ENCODE results near the gene PLEKHG2. TPM values are rescaled to one million over a fixed set of nuclear protein-coding genes. Genes with fewer than 3 reads are reported as not detected.
A peak's percentile ranks its signal among the peaks of the same experiment; 100 is the strongest.

The PLEKHG2 gene
- total RNA-seq, 1 experiment from 2014 or later, result 19.6 TPM

DNA sequence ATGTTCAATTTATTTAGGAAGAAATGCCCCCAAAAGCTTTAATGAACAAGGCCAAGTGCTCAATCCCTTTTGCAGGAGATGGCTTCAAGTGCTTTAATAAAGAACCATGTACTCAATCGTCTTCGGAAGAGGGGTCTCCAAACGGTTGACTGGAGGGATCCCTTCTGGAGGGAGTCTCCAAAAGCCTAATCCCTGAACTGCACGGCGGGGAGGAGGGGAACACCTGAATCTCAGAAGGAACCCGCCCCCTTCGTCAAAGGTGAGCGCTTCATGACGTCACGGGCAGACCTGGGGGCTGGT, 22.1 kb upstream of the PLEKHG2 start:
- intact Hi-C loops (cut with micrococcal nuclease), result loop anchor here (2.0 to 5.0 kb wide), 2 partner anchors 40 to 48 kb away; partner anchors contain the start of gene SAMD4B
- H3K27me3 Mint-ChIP-seq (ENCODE audit: insufficient read depth, unreplicated experiment), result no peaks in the 10 kb centered on the region
- H3K9me3 Mint-ChIP-seq (ENCODE audit: unreplicated experiment), result no peaks in the 10 kb centered on the region
- peak overlapping the region; percentile 98 for H3K27ac Mint-ChIP-seq (ENCODE audit: low read depth, unreplicated experiment)
- CTCF ChIA-PET, result interaction anchor here (0.7 to 2.3 kb wide), 2 partner anchors 21 to 118 kb away, joined by 3 to 14 read pairs; partner anchors contain the start of gene PLEKHG2
- peaks cover 12% of the 10 kb centered on the region for H3K4me1 Mint-ChIP-seq (ENCODE audit: insufficient read depth, unreplicated experiment)
- TF ChIP-seq, protein P1, sequence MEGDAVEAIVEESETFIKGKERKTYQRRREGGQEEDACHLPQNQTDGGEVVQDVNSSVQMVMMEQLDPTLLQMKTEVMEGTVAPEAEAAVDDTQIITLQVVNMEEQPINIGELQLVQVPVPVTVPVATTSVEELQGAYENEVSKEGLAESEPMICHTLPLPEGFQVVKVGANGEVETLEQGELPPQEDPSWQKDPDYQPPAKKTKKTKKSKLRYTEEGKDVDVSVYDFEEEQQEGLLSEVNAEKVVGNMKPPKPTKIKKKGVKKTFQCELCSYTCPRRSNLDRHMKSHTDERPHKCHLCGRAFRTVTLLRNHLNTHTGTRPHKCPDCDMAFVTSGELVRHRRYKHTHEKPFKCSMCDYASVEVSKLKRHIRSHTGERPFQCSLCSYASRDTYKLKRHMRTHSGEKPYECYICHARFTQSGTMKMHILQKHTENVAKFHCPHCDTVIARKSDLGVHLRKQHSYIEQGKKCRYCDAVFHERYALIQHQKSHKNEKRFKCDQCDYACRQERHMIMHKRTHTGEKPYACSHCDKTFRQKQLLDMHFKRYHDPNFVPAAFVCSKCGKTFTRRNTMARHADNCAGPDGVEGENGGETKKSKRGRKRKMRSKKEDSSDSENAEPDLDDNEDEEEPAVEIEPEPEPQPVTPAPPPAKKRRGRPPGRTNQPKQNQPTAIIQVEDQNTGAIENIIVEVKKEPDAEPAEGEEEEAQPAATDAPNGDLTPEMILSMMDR (IDR thresholded peaks at IDR 0.05; ENCODE audit: unreplicated experiment), result no peak
- peaks cover 79% of the 10 kb centered on the region for H3K36me3 Mint-ChIP-seq (ENCODE audit: insufficient read depth, unreplicated experiment)
- POLR2A ChIA-PET, result interaction anchor here (0.7 to 3.2 kb wide), 20 partner anchors 8 to 214 kb away, joined by 3 to 44 read pairs (median 6); partner anchors contain the start of genes PLEKHG2, RPS16, SAMD4B and SUPT5H
- BruUV-seq (replicated peaks), result TSS peak; percentile 44
- peak; percentile 70 for DNase-seq (ENCODE audit: unreplicated experiment)
- H3K4me3 Mint-ChIP-seq (ENCODE audit: unreplicated experiment), result peak overlapping the region; percentile 93

DNA sequence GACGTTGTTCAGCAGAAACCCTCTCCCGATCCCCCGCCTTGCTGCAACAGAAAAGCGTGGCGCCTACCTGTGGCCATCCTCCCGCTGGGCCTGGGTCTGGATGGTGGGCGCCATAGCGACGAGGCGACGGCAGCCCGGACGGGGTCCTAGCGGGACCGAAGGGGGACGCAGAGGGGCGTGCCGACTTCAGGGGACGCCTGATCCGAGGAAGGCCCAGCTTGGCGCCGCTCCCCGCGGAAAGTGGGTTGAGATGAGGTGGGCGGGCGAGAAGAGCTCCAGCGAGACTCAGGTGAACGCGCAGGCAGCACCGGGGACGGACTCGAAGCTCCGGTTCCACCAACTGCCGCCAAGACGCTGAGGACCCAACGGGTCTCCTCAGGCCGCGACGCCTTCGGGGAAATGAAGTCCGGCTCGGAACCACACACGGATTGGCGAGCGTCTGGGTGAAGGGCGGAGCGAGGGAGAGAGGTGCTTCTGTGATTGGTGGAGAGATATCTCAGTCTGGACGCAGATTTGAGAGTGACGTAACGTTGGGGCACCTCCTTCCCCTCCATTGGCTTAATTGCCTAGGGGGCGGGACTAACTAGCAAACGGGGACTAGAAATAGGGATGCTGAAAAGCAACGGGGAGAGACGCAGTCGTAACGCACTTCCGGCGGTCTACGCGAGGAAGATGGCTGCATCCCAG, 21.6 kb upstream of the PLEKHG2 start, which contains the start of the genes MED29 and PAF1:
MED29 (plus strand) TSS at position 628 of the 687 bp plus-strand sequence; CDS start at position 673, 45 bp downstream.
PAF1 (minus strand) TSS at position 356 of the 687 bp plus-strand sequence; CDS start at position 114, 242 bp downstream.
- no TSS peak for BruUV-seq (replicated peaks)
- ChIA-PET POLR2A (interaction anchor here (0.5 to 3.2 kb wide), 31 partner anchors 9 to 1117 kb away, joined by 3 to 44 read pairs (median 4); partner anchors contain the start of genes EID2B, GGN, PLEKHG2 and RPS16), CTCF (interaction anchor here (0.7 to 2.3 kb wide), 2 partner anchors 21 to 117 kb away, joined by 3 to 14 read pairs; partner anchors contain the start of gene PLEKHG2)
- peaks cover 74% of the 10 kb centered on the region for H3K36me3 Mint-ChIP-seq (ENCODE audit: insufficient read depth, unreplicated experiment)
- H3K9me3 Mint-ChIP-seq (ENCODE audit: unreplicated experiment), result no peaks in the 10 kb centered on the region
- TF ChIP-seq, protein P1 (IDR thresholded peaks at IDR 0.05; ENCODE audit: unreplicated experiment), result no peak
- peak within 1 kb of the TSS; percentile 93 for H3K4me3 Mint-ChIP-seq (ENCODE audit: unreplicated experiment)
- H3K27me3 Mint-ChIP-seq (ENCODE audit: insufficient read depth, unreplicated experiment), result no peaks in the 10 kb centered on the region
- intact Hi-C loops (cut with micrococcal nuclease), result loop anchor here (2.0 to 5.0 kb wide), 2 partner anchors 40 to 49 kb away; partner anchors contain the start of gene SAMD4B
- peak within 1 kb of the TSS; percentile 98 for H3K27ac Mint-ChIP-seq (ENCODE audit: low read depth, unreplicated experiment)
- DNase-seq (ENCODE audit: unreplicated experiment), result peak; percentile 100
- peaks cover 12% of the 10 kb centered on the region for H3K4me1 Mint-ChIP-seq (ENCODE audit: insufficient read depth, unreplicated experiment)

DNA sequence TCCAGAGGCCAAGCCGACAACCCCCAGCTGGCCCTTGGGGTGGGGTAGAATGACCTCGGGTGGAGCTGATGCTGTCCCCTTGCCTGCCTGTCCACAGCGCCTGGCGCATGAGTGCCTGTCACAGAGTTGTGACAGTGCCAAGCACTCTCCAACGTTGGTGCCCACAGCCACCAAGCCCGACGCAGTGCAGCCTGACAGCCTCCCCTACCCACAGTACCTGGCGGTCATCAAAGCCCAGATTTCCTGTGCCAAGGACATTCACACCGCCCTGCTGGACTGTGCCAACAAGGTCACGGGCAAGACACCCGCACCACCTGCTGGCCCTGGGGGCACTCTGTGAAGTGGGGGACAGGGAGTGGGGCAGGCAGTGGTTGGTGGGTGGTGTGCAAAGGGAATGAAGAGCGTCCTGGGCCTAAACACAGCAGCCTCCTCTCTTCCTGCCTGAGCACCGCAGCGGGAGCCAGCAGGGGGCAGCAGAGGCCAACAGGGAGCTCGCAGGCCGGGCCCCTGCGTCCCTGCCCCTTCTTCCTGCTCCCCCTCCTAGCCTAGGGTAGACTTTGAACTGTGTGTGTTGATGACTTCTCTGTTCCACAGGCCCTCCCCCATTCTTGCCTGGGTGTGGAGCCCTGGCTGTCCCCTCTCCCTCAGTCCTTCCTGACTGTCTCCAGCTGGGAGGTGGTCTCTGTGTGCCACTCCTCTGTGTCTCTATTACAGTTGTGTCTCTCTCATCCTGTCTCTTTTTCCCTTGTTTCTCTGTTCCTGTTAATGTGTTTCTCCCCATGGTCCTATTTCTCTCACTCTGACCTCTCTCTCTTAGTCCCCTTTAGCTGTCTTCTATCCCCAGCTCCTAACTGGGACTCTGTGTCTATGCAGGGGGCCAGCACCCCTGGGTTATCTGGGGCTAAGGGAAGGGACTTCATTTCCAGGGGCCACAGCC, 14.8 kb upstream of the PLEKHG2 start:
- BruUV-seq (replicated peaks), result TSS peak; percentile 54
- no peaks in the 10 kb centered on the region for H3K9me3 Mint-ChIP-seq (ENCODE audit: unreplicated experiment)
- intact Hi-C loops (cut with micrococcal nuclease), result loop anchor here (1.0 to 5.0 kb wide), 2 partner anchors 14 to 135 kb away; partner anchors contain the start of gene EID2B

More for the DNA sequence above, 14.8 kb upstream of the PLEKHG2 start:
- Mint-ChIP-seq H3K4me3 (ENCODE audit: unreplicated experiment) (peak overlapping the region; percentile 10), H3K4me1 (ENCODE audit: insufficient read depth, unreplicated experiment) (peaks cover 40% of the 10 kb centered on the region), H3K27ac (ENCODE audit: low read depth, unreplicated experiment) (peak overlapping the region; percentile 92), H3K36me3 (ENCODE audit: insufficient read depth, unreplicated experiment) (peaks cover 26% of the 10 kb centered on the region), H3K27me3 (ENCODE audit: insufficient read depth, unreplicated experiment) (no peaks in the 10 kb centered on the region)
- ChIA-PET CTCF (interaction anchor here (0.6 to 4.2 kb wide), 20 partner anchors 9 to 448 kb away, joined by 3 to 80 read pairs (median 4); partner anchors contain the start of genes EID2B, PLEKHG2 and ZFP36), POLR2A (interaction anchor here (0.6 to 5.0 kb wide), 15 partner anchors 10 to 405 kb away, joined by 3 to 121 read pairs (median 4); partner anchors contain the start of genes EID2B, PLEKHG2, RPS16 and SAMD4B)
- peak; percentile 92 for DNase-seq (ENCODE audit: unreplicated experiment)
- TF ChIP-seq, protein P1 (IDR thresholded peaks at IDR 0.05; ENCODE audit: unreplicated experiment), result peak; percentile 98

Measured in MCF 10A (cell line).